Activated naive CD8-positive, alpha-beta T cell treated with anti-CD3 and anti-CD28 coated beads, Interleukin-2, amount 10 ng/mL, durations not matched to agents 7 days and 5 days (primary cell): ENCODE results near the gene PROSER2. TPM values are rescaled to one million over a fixed set of nuclear protein-coding genes. Genes with fewer than 3 reads are reported as not detected.

Source experiments
- ATAC-seq: fragments of 150-1000 bp; cut with Tn5 transposase; one replicate; pipeline ENCODE4 v1.10.0; 2021; ENCODE audit warnings: low read depth, moderate library complexity
- POLR2A ChIA-PET: fragments of 350-600 bp; sonication (Branson Sonifier 250); formaldehyde crosslinking; loops from one replicate; lab custom pipeline; 2021; ENCODE audit warnings: antibody characterized with exemption; lab: Charles Lee
- DNase-seq: peaks from one replicate; pipeline ENCODE4 v3.0.0; 2021
- H3K27ac Mint-ChIP-seq: one replicate; pipeline ENCODE4 v1.8.0; 2022; ENCODE audit warnings: mild to moderate bottlenecking, mixed read lengths
- H3K27me3 Mint-ChIP-seq: one replicate; pipeline ENCODE4 v1.8.0; 2022; ENCODE audit warnings: mild to moderate bottlenecking, moderate library complexity, mixed read lengths
- H3K36me3 Mint-ChIP-seq: one replicate; pipeline ENCODE4 v1.8.0; 2021; ENCODE audit warnings: mild to moderate bottlenecking, mixed read lengths
- H3K4me1 Mint-ChIP-seq: one replicate; pipeline ENCODE4 v1.8.0; 2021; ENCODE audit warnings: mixed read lengths
- H3K4me3 Mint-ChIP-seq: one replicate; pipeline ENCODE4 v1.8.0; 2022; ENCODE audit warnings: mild to moderate bottlenecking, moderate library complexity, mixed read lengths
- H3K9me3 Mint-ChIP-seq: one replicate; pipeline ENCODE4 v1.8.0; 2021; ENCODE audit warnings: mixed read lengths
- total RNA-seq, 2 experiments: library from RNA; stranded (reverse); gene quantifications; one replicate each; pipeline ENCODE4 v1.2.3, GENCODE V29; 2021

The PROSER2 gene
- total RNA-seq, 2 experiments from 2014 or later, result 1.0 to 1.2 TPM

GRCh38 chr10:11895108-11895466, 71.9 kb downstream of the PROSER2 start:
- Mint-ChIP-seq H3K27ac (no peak overlapping the region), H3K9me3 (no peaks in the 10 kb centered on the region), H3K4me1 (no peaks in the 10 kb centered on the region), H3K36me3 (no peaks in the 10 kb centered on the region), H3K27me3 (no peaks in the 10 kb centered on the region), H3K4me3 (no peak overlapping the region)
- POLR2A ChIA-PET, result no interaction called here
- ATAC-seq (no peak), DNase-seq (no peak)

- Mint-ChIP-seq H3K9me3 (no peaks in the 10 kb centered on the region), H3K4me1 (no peaks in the 10 kb centered on the region), H3K4me3 (no peak overlapping the region), H3K36me3 (no peaks in the 10 kb centered on the region), H3K27me3 (no peaks in the 10 kb centered on the region), H3K27ac (no peak overlapping the region)
- DNase-seq (no peak), ATAC-seq (no peak)
- POLR2A ChIA-PET, result no interaction called here
Observed at GRCh38 chr10:11895598-11895997, 72.4 kb downstream of the PROSER2 start.

DNA sequence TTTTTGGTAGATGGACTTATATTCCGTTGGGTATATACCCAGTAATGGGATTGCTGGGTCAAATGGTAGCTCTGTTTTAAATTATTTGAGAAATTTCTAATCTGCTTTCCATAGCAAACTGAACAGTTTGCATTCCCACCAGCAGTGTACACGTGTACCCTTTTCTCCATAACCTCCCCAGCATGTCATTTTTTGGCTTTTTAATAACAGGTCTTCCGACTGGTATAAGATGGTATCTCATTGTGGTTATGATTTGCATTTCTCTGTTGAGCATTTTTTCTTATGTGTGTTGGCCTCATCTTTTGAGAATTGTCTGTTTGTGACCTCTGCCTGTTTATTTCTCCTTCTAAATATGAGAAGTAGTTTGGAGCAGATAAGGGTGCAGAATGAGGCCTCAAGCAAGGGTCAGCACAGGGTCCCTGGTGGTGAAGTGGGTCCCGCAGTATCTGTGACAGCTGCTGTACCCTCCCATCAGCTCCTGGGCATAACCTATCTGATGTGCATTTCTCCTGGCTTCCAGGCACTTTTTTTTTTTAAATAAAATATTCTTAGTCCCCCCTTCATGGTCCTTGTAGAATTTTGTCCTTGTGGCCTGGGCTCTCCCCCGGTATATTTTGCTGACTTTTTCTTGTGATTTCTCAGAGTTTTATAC, 73.5 kb downstream of the PROSER2 start:
- no peak for DNase-seq
- H3K36me3 Mint-ChIP-seq, result no peaks in the 10 kb centered on the region
- no peaks in the 10 kb centered on the region for H3K4me1 Mint-ChIP-seq
- POLR2A ChIA-PET, result no interaction called here
- H3K27ac Mint-ChIP-seq, result no peak overlapping the region
- H3K27me3 Mint-ChIP-seq, result no peaks in the 10 kb centered on the region
- no peak overlapping the region for H3K4me3 Mint-ChIP-seq
- ATAC-seq, result no peak
- no peaks in the 10 kb centered on the region for H3K9me3 Mint-ChIP-seq

DNA sequence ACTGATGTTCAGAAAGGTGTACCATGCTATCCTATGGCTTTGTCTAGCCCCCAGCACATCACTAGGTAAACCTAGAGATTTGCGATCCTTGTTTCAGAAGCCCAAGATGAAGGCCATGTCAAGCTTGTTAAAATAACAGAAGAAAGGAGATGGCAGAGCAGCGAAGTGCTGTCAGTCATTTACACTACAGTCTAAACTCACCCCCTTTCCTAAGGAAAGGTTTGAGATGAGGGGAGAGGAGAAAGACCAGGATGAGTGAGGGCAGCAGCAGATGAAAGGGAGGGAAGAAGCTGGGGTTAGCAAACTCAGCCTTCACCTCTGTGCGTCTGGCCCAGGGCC, 74.8 kb downstream of the PROSER2 start:
- Mint-ChIP-seq H3K27ac (no peak overlapping the region), H3K36me3 (no peaks in the 10 kb centered on the region), H3K4me1 (no peaks in the 10 kb centered on the region), H3K9me3 (no peaks in the 10 kb centered on the region), H3K4me3 (no peak overlapping the region), H3K27me3 (no peaks in the 10 kb centered on the region)
- POLR2A ChIA-PET, result no interaction called here
- ATAC-seq (no peak), DNase-seq (no peak)

DNA sequence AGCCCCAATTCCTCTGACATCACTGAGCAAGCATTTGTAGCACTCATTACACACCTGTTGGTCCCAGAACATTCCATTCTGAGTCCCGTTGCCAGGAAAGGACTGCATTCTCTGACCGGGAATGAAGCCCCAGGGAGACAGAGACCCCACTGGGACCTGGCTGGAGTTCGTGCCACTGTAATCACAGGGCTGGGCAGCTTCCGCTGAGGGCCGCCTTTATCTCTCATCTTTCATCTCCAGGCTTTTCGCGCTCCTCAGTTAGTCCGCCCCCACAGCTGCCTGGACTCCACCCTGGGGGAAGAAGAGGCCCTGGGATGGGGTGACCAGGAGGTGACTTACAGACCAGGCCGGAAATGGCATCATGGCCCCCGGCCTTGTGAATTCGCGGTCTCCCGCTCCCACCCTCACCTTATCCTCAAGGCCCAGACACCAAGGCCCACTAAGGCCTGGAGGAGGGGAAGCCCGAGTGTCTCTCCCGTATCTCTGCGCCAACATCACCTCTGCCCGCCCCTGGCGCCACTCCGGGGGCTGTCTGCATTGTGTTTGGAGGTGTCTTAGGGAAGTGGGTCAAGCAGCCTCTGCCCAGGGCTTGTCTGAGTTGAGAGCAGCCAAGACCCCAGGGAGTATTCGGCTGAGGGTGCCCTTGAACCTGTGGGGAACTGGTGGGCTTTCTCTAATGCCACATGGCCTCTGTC, 75.4 kb downstream of the PROSER2 start:
- H3K27ac Mint-ChIP-seq, result no peak overlapping the region
- no peak overlapping the region for H3K4me3 Mint-ChIP-seq
- H3K36me3 Mint-ChIP-seq, result no peaks in the 10 kb centered on the region
- H3K27me3 Mint-ChIP-seq, result no peaks in the 10 kb centered on the region
- H3K4me1 Mint-ChIP-seq, result no peaks in the 10 kb centered on the region
- DNase-seq (no peak), ATAC-seq (no peak)
- POLR2A ChIA-PET, result no interaction called here
- H3K9me3 Mint-ChIP-seq, result no peaks in the 10 kb centered on the region

DNA sequence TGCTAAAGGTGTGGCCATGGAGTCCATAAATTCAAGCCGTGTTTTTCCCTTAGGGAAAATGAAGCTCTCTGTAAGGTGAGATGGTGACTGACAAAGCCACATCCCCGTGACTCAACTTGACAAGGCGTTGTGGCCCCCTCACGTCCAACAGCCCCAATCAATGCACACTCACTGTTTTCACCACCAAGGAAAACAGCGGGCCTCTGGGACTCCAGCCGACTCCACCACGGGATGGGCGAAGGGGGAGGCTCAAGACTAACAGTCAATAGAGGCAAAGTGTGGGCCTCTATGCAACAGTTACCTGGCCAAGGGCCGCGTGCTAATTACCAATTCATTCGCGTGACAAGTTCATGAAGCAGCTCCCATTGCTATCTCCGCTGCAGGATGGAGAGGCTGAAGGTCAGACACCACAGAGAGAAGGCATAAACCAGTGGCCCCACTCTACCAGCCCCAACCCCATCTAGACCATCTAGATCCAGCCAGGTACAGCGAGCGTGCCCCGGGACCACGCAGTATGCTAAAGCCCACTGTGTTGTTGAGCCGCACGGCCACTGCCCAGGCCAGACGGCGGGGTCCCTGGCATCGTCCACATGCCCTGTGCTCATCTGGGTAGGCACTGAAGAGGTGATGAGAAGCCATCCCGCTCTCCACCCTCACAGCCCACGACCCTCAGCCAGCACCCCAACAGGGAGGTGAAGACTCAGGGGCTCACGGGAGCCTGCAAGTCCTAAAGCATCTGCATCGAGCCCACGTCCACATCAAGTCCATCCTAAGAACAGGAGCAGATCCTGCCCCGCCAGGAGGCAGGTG, 76.1 kb downstream of the PROSER2 start:
- Mint-ChIP-seq H3K4me1 (no peaks in the 10 kb centered on the region), H3K9me3 (no peaks in the 10 kb centered on the region), H3K4me3 (no peak overlapping the region), H3K36me3 (no peaks in the 10 kb centered on the region), H3K27ac (no peak overlapping the region), H3K27me3 (no peaks in the 10 kb centered on the region)
- ATAC-seq (no peak), DNase-seq (no peak)
- POLR2A ChIA-PET, result no interaction called here

- POLR2A ChIA-PET, result no interaction called here
- H3K9me3 Mint-ChIP-seq, result no peaks in the 10 kb centered on the region
- ATAC-seq (no peak), DNase-seq (no peak)
- H3K4me1 Mint-ChIP-seq, result no peaks in the 10 kb centered on the region
- H3K27me3 Mint-ChIP-seq, result no peaks in the 10 kb centered on the region
- H3K27ac Mint-ChIP-seq, result no peak overlapping the region
- H3K4me3 Mint-ChIP-seq, result no peak overlapping the region
- H3K36me3 Mint-ChIP-seq, result no peaks in the 10 kb centered on the region
Observed at GRCh38 chr10:11901036-11901301, 77.8 kb downstream of the PROSER2 start.

DNA sequence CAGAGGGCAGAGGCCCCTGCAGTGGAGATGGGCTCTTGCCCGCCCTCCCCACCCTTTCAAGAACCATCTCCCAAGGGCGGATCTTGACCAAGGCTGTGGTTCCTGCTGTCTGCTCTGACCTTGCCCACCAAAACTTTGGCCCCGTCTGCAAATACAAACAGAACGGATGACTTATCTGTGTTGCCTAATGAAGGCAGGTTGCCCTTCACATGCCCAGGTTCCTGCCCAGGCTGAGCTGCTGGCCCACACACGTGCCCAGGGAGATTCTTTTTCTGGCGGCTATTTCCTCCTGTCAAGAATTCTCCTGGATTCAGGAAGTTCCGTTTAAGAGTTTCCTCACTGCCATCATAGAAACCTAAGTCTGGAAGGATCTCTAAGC, 78.3 kb downstream of the PROSER2 start:
- H3K4me1 Mint-ChIP-seq, result no peaks in the 10 kb centered on the region
- H3K36me3 Mint-ChIP-seq, result no peaks in the 10 kb centered on the region
- POLR2A ChIA-PET, result no interaction called here
- H3K4me3 Mint-ChIP-seq, result no peak overlapping the region
- DNase-seq (no peak), ATAC-seq (no peak)
- no peaks in the 10 kb centered on the region for H3K9me3 Mint-ChIP-seq
- H3K27me3 Mint-ChIP-seq, result no peaks in the 10 kb centered on the region
- no peak overlapping the region for H3K27ac Mint-ChIP-seq

GRCh38 chr10:11901833-11902475, 78.8 kb downstream of the PROSER2 start:
- DNase-seq (no peak), ATAC-seq (no peak)
- Mint-ChIP-seq H3K27ac (no peak overlapping the region), H3K27me3 (no peaks in the 10 kb centered on the region), H3K4me1 (peaks cover 2% of the 10 kb centered on the region), H3K4me3 (no peak overlapping the region), H3K36me3 (no peaks in the 10 kb centered on the region), H3K9me3 (no peaks in the 10 kb centered on the region)
- POLR2A ChIA-PET, result no interaction called here

- ATAC-seq, result no peak
- H3K36me3 Mint-ChIP-seq, result no peaks in the 10 kb centered on the region
Observed at GRCh38 chr10:11902646-11903045, 79.5 kb downstream of the PROSER2 start.

GRCh38 chr10:11906714-11907113, 83.6 kb downstream of the PROSER2 start:
- H3K9me3 Mint-ChIP-seq, result no peaks in the 10 kb centered on the region
- POLR2A ChIA-PET, result no interaction called here
- H3K27ac Mint-ChIP-seq, result no peak overlapping the region
- no peaks in the 10 kb centered on the region for H3K27me3 Mint-ChIP-seq
- no peak overlapping the region for H3K4me3 Mint-ChIP-seq
- peaks cover 2% of the 10 kb centered on the region for H3K4me1 Mint-ChIP-seq
- ATAC-seq, result no peak
- H3K36me3 Mint-ChIP-seq, result no peaks in the 10 kb centered on the region
- no peak for DNase-seq

More at GRCh38 chr10:11902646-11903045, 79.5 kb downstream of the PROSER2 start:
- H3K27me3 Mint-ChIP-seq, result no peaks in the 10 kb centered on the region
- no peak overlapping the region for H3K27ac Mint-ChIP-seq
- no peak overlapping the region for H3K4me3 Mint-ChIP-seq
- no peaks in the 10 kb centered on the region for H3K9me3 Mint-ChIP-seq
- H3K4me1 Mint-ChIP-seq, result peaks cover 2% of the 10 kb centered on the region
- POLR2A ChIA-PET, result no interaction called here
- DNase-seq, result no peak

DNA sequence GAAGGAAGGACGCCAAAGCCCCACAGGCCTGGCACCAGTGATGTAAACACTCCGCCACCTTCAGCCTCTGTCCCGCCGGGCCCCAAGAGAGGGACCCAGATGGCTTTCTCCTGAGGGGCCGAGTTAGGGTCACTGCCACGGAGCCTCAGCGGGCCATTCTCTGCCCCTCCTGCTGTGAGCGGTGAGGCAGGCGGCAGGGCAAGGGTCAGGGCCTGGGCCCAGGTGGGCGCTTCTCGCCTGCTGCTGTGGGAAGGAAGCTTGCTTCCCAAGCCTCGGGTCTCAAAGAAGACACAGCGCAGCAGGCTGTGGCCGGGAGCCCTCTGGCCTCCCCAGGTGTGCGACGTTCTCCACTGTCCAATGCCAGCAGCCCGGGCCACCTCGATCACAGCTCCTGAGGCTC, 84.8 kb downstream of the PROSER2 start:
- Mint-ChIP-seq H3K4me1 (peaks cover 2% of the 10 kb centered on the region), H3K27ac (no peak overlapping the region), H3K36me3 (no peaks in the 10 kb centered on the region), H3K9me3 (no peaks in the 10 kb centered on the region), H3K4me3 (no peak overlapping the region), H3K27me3 (no peaks in the 10 kb centered on the region)
- DNase-seq (no peak), ATAC-seq (no peak)
- POLR2A ChIA-PET, result no interaction called here

GRCh38 chr10:11908536-11908935, 85.4 kb downstream of the PROSER2 start:
- POLR2A ChIA-PET, result no interaction called here
- H3K9me3 Mint-ChIP-seq, result no peaks in the 10 kb centered on the region

DNA sequence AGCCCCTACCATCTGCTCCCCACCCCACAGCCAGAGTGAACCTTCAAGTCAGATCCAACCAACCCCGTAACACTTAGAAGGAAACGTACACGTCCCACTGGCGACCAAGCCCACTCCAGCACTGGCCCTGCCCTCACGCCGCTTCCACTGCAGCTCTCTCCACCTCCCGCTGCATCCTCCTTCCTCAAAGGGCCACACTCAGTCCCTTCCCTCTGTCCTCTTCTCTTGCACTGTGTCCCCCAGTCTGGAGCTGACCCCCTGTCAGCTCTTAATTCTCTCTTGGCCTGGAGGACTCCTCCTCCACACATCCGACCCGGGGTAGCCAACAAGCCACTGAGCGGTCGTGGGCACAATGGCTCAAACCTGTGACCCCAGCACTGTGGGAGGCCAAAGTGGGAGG, 85.8 kb downstream of the PROSER2 start:
- Mint-ChIP-seq H3K9me3 (no peaks in the 10 kb centered on the region), H3K36me3 (no peaks in the 10 kb centered on the region), H3K27ac (no peak overlapping the region), H3K4me1 (peaks cover 2% of the 10 kb centered on the region), H3K27me3 (no peaks in the 10 kb centered on the region), H3K4me3 (no peak overlapping the region)
- no peak for ATAC-seq
- no peak for DNase-seq
- POLR2A ChIA-PET, result no interaction called here

More at GRCh38 chr10:11908536-11908935, 85.4 kb downstream of the PROSER2 start:
- Mint-ChIP-seq H3K4me3 (no peak overlapping the region), H3K36me3 (no peaks in the 10 kb centered on the region), H3K4me1 (peaks cover 2% of the 10 kb centered on the region), H3K27ac (no peak overlapping the region), H3K27me3 (no peaks in the 10 kb centered on the region)
- no peak for ATAC-seq
- DNase-seq, result no peak
